Loucy (cell line): Measurements from ENCODE around the gene CNN2.

Experiments used
- H2AFZ ChIP-seq: fragments of 200-600 bp; sonication (generic); 2 replicates; pipeline ENCODE4 v1.6.0; 2016; ENCODE audit warnings: antibody characterized with exemption, mild to moderate bottlenecking, low read length, moderate library complexity
- H3F3A ChIP-seq: fragments of 200-600 bp; 2 replicates; pipeline ENCODE4 v1.6.0; 2016; ENCODE audit warnings: antibody characterized with exemption, low read depth, mild to moderate bottlenecking
- H3K27me3 ChIP-seq: fragments of 200-600 bp; sonication (generic); 2 replicates; pipeline ENCODE4 v1.6.1; 2014; ENCODE audit warnings: low read length, mild to moderate bottlenecking; ENCODE audit not compliant: insufficient read depth, poor library complexity, severe bottlenecking
- H3K36me3 ChIP-seq: fragments of 200-600 bp; sonication (generic); 2 replicates; pipeline ENCODE4 v1.6.1; 2016; ENCODE audit warnings: low read length; ENCODE audit not compliant: insufficient read depth
- H3K4me1 ChIP-seq: fragments of 200-600 bp; sonication (generic); 2 replicates; pipeline ENCODE4 v1.5.1; 2014; ENCODE audit warnings: low read length, mild to moderate bottlenecking; ENCODE audit not compliant: insufficient read depth, poor library complexity, severe bottlenecking
- H3K4me2 ChIP-seq: fragments of 200-600 bp; sonication (generic); 2 replicates; pipeline ENCODE4 v1.6.0; 2014; ENCODE audit warnings: antibody characterized with exemption, low read length, low read depth, mild to moderate bottlenecking; ENCODE audit not compliant: poor library complexity, severe bottlenecking
- H3K4me3 ChIP-seq: fragments of 200-600 bp; sonication (generic); 2 replicates; pipeline ENCODE4 v1.5.1; 2014; ENCODE audit warnings: low read length, mild to moderate bottlenecking, mixed read lengths; ENCODE audit not compliant: poor library complexity, severe bottlenecking
- H3K79me2 ChIP-seq: fragments of 200-600 bp; sonication (generic); 2 replicates; pipeline ENCODE4 v1.6.1; 2014; ENCODE audit warnings: low read length; ENCODE audit not compliant: insufficient read depth
- H3K9ac ChIP-seq: fragments of 200-600 bp; sonication (generic); 2 replicates; pipeline ENCODE4 v1.6.0; 2014; ENCODE audit warnings: mild to moderate bottlenecking, low read depth, low read length, moderate library complexity; ENCODE audit not compliant: poor library complexity, severe bottlenecking
- H3K9me2 ChIP-seq: fragments of 200-600 bp; sonication (generic); replicated peaks from 2 replicates; pipeline ENCODE4 v1.6.1; 2016; ENCODE audit warnings: low read depth, low read length, mixed read lengths
- H3K9me3 ChIP-seq: fragments of 200-600 bp; sonication (generic); 2 replicates; pipeline ENCODE4 v1.6.1; 2014; ENCODE audit warnings: mild to moderate bottlenecking, antibody characterized with exemption, low read length, low read depth; ENCODE audit not compliant: insufficient read depth
- H4K20me1 ChIP-seq: fragments of 200-600 bp; sonication (generic); 2 replicates; pipeline ENCODE4 v1.6.0; 2014; ENCODE audit warnings: antibody characterized with exemption, low read length, mild to moderate bottlenecking; ENCODE audit not compliant: insufficient read depth, poor library complexity, severe bottlenecking
- EZH2phosphoT487 ChIP-seq: fragments of 200-600 bp; IDR thresholded peaks from 2 replicates; pipeline ENCODE4 v1.6.1; 2018; ENCODE audit warnings: antibody characterized with exemption, mild to moderate bottlenecking, moderate library complexity, borderline replicate concordance
- TF ChIP-seq, protein P1 (sequence below): fragments of 200-600 bp; sonication (generic); conservative IDR thresholded peaks from 2 replicates; pipeline ENCODE4 v1.5.1; 2014; ENCODE audit warnings: mild to moderate bottlenecking, antibody characterized with exemption, low read length

CNN2 gene

DNA sequence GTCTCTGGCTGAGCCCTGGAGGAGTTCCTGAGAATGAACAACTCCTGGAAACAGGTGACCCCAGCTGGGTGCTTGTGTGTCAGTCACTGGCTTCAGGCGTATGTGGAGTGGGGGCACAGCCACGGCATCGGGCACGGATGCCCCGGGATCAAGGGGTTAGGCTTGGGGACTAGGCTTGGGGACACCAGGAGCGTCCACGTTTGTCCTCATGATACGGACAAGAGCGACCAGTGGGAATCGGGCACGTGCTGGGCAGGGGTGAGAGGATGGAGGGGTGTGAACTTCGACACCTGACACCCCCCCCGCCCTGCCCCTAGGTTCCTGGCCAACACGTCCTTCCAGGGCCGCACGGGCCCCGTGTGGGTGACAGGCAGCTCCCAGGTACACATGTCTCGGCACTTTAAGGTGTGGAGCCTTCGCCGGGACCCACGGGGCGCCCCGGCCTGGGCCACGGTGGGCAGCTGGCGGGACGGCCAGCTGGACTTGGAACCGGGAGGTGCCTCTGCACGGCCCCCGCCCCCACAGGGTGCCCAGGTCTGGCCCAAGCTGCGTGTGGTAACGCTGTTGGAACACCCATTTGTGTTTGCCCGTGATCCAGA lies 22.1 kb upstream of the CNN2 start:
- TF ChIP-seq, protein P1, sequence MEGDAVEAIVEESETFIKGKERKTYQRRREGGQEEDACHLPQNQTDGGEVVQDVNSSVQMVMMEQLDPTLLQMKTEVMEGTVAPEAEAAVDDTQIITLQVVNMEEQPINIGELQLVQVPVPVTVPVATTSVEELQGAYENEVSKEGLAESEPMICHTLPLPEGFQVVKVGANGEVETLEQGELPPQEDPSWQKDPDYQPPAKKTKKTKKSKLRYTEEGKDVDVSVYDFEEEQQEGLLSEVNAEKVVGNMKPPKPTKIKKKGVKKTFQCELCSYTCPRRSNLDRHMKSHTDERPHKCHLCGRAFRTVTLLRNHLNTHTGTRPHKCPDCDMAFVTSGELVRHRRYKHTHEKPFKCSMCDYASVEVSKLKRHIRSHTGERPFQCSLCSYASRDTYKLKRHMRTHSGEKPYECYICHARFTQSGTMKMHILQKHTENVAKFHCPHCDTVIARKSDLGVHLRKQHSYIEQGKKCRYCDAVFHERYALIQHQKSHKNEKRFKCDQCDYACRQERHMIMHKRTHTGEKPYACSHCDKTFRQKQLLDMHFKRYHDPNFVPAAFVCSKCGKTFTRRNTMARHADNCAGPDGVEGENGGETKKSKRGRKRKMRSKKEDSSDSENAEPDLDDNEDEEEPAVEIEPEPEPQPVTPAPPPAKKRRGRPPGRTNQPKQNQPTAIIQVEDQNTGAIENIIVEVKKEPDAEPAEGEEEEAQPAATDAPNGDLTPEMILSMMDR: no peak
- no peak for TF ChIP-seq EZH2phosphoT487
- no peak overlapping the region for H3K4me3 ChIP-seq
- H3K4me1 ChIP-seq: no peaks in the 10 kb centered on the region

DNA sequence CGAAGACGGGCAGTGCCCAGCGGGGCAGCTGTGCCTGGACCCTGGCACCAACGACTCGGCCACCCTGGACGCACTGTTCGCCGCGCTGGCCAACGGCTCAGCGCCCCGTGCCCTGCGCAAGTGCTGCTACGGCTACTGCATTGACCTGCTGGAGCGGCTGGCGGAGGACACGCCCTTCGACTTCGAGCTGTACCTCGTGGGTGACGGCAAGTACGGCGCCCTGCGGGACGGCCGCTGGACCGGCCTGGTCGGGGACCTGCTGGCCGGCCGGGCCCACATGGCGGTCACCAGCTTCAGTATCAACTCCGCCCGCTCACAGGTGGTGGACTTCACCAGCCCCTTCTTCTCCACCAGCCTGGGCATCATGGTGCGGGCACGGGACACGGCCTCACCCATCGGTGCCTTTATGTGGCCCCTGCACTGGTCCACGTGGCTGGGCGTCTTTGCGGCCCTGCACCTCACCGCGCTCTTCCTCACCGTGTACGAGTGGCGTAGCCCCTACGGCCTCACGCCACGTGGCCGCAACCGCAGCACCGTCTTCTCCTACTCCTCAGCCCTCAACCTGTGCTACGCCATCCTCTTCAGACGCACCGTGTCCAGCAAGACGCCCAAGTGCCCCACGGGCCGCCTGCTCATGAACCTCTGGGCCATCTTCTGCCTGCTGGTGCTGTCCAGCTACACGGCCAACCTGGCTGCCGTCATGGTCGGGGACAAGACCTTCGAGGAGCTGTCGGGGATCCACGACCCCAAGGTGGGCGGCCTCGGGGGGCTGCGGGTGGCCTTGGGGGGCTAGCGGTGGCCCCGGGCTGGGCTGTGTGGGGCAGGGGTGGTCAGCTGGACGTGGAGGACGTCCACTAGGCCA lies 21.4 kb upstream of the CNN2 start:
- no peaks in the 10 kb centered on the region for H3K9me3 ChIP-seq
- no peaks in the 10 kb centered on the region for H3K4me1 ChIP-seq
- no peak overlapping the region for H3K4me3 ChIP-seq
- no peaks in the 10 kb centered on the region for H4K20me1 ChIP-seq
- no peaks in the 10 kb centered on the region for H3K27me3 ChIP-seq
- TF ChIP-seq, protein P1: no peak
- TF ChIP-seq EZH2phosphoT487: no peak
- no peak overlapping the region for H3K9ac ChIP-seq
- H3K9me2 ChIP-seq: no peaks in the 10 kb centered on the region
- H2AFZ ChIP-seq: no peak overlapping the region
- peaks cover 2% of the 10 kb centered on the region; the same call in 1 of the 2 replicates for H3K36me3 ChIP-seq
- no peak overlapping the region for H3K4me2 ChIP-seq
- H3K79me2 ChIP-seq: no peaks in the 10 kb centered on the region
- H3F3A ChIP-seq: no peaks in the 10 kb centered on the region

More for the DNA sequence above, 22.1 kb upstream of the CNN2 start:
- H3K9me3 ChIP-seq: no peaks in the 10 kb centered on the region
- no peaks in the 10 kb centered on the region for H3K79me2 ChIP-seq
- no peaks in the 10 kb centered on the region for H3K27me3 ChIP-seq
- H2AFZ ChIP-seq: no peak overlapping the region
- H3F3A ChIP-seq: no peaks in the 10 kb centered on the region; the same call in 1 of the 2 replicates
- no peak overlapping the region for H3K9ac ChIP-seq
- no peak overlapping the region for H3K4me2 ChIP-seq
- H3K36me3 ChIP-seq: no peaks in the 10 kb centered on the region
- no peaks in the 10 kb centered on the region for H4K20me1 ChIP-seq
- no peaks in the 10 kb centered on the region for H3K9me2 ChIP-seq

DNA sequence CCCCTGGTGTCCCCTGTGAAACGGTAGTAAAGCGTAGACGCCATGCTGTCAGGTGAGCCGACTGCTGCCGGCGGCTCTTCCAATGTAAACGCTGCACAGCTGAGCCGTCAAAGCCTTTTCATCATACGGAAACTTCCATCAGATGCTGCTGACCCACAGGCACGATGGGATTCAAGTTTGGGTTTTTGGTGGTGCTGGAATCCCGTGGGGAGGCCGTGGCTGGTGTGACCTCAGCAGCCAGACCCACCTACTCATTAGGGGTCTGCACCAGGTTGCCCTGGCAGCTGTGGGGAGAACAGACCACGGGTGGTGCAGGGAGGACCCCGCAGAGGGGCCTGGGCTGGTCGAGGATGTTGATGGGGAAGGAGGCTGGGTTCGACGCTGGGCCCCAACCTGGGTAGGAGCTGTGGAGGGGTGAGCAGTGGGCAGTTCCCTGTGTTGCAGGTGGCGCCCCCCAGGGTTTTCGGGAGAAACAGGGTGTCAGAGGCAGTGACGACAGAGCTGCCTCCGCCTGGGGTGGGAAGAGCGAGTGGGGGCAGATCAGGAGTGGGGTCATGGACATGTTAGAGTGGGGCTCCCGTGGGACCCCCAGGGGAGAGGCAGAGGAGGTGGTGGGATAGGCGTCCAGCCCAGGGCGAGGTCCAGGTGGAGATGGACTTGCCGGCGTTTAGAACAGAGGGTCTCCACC lies 19.6 kb upstream of the CNN2 start:
- Histone ChIP-seq H3K4me2 (no peak overlapping the region), H3F3A (no peaks in the 10 kb centered on the region), H4K20me1 (peaks cover under 1% of the 10 kb centered on the region), H2AFZ (no peak overlapping the region), H3K9me2 (no peaks in the 10 kb centered on the region), H3K27me3 (no peaks in the 10 kb centered on the region), H3K4me1 (no peaks in the 10 kb centered on the region), H3K4me3 (no peak overlapping the region), H3K36me3 (peaks cover 12% of the 10 kb centered on the region; the same call in 1 of the 2 replicates), H3K9me3 (no peaks in the 10 kb centered on the region), H3K9ac (no peak overlapping the region), H3K79me2 (no peaks in the 10 kb centered on the region)
- TF ChIP-seq EZH2phosphoT487: no peak
- TF ChIP-seq, protein P1: no peak
